Mesodermal cell (in vitro differentiated cells): ENCODE measurements around the gene DPYD.

Source experiments
- H3K27ac ChIP-seq: 2 replicates; pipeline ENCODE4 v1.7.0; 2013; ENCODE audit warnings: mild to moderate bottlenecking, low read depth, low read length, moderate library complexity; ENCODE audit not compliant: severe bottlenecking
- H3K36me3 ChIP-seq: 2 replicates; pipeline ENCODE4 v1.7.1; 2013; ENCODE audit warnings: mild to moderate bottlenecking, low read length, moderate library complexity; ENCODE audit not compliant: control insufficient read depth, insufficient read depth
- H3K4me1 ChIP-seq: one replicate; pipeline ENCODE4 v1.7.1; 2013; ENCODE audit warnings: mild to moderate bottlenecking, low read length; ENCODE audit not compliant: insufficient read depth, control insufficient read depth, poor library complexity, severe bottlenecking
- H3K4me3 ChIP-seq: 2 replicates; pipeline ENCODE4 v1.7.0; 2013; ENCODE audit warnings: low read length, control low read depth, mild to moderate bottlenecking; ENCODE audit not compliant: insufficient read depth, poor library complexity, severe bottlenecking; ENCODE audit errors: extremely low read depth
- H3K9me3 ChIP-seq: 2 replicates; pipeline ENCODE4 v1.7.1; 2013; ENCODE audit warnings: mild to moderate bottlenecking, low read length, moderate library complexity; ENCODE audit not compliant: control insufficient read depth
- WGBS, 2 experiments: methylation state at CpG; one replicate each; pipeline ENCODE4 v1.1.5; 2013; ENCODE audit warnings: missing lambda C conversion rate in 2 of 2; ENCODE audit not compliant: insufficient coverage in 2 of 2; 5-methylcytosine and 5-hydroxymethylcytosine counted together

Gene DPYD

GRCh38 chr1:97621955-97622354 lies 298.9 kb downstream of the DPYD start:
- no peaks in the 10 kb centered on the region for H3K4me1 ChIP-seq
- H3K4me3 ChIP-seq = no peak overlapping the region
- no peak overlapping the region for H3K27ac ChIP-seq
- H3K9me3 ChIP-seq = no peaks in the 10 kb centered on the region
- WGBS, 2 experiments = no CpG with 5 or more reads among the region's 1 CpG
- no peaks in the 10 kb centered on the region for H3K36me3 ChIP-seq

- no peaks in the 10 kb centered on the region for H3K4me1 ChIP-seq
Measured at GRCh38 chr1:97619706-97620105, 301.1 kb downstream of the DPYD start.

GRCh38 chr1:97610748-97611147 lies 310.1 kb downstream of the DPYD start:
- no peak overlapping the region for H3K4me3 ChIP-seq
- no peaks in the 10 kb centered on the region for H3K4me1 ChIP-seq
- H3K9me3 ChIP-seq = no peaks in the 10 kb centered on the region
- H3K27ac ChIP-seq = no peak overlapping the region
- WGBS, 2 experiments = no CpG with 5 or more reads among the region's 3 CpGs
- no peaks in the 10 kb centered on the region for H3K36me3 ChIP-seq

More at GRCh38 chr1:97619706-97620105, 301.1 kb downstream of the DPYD start:
- Histone ChIP-seq H3K27ac (no peak overlapping the region), H3K4me3 (no peak overlapping the region), H3K36me3 (no peaks in the 10 kb centered on the region), H3K9me3 (no peaks in the 10 kb centered on the region)
- WGBS, 2 experiments = no CpG with 5 or more reads among the region's 2 CpGs

- 88 to 100% methylated on average over 2 to 3 of the region's 3 CpGs for WGBS, 2 experiments
- no peaks in the 10 kb centered on the region for H3K36me3 ChIP-seq
- no peak overlapping the region for H3K4me3 ChIP-seq
- no peaks in the 10 kb centered on the region for H3K4me1 ChIP-seq
- H3K27ac ChIP-seq = no peak overlapping the region
- no peaks in the 10 kb centered on the region for H3K9me3 ChIP-seq
Measured at GRCh38 chr1:97610102-97610501, 310.7 kb downstream of the DPYD start.

GRCh38 chr1:97608272-97608671 lies 312.6 kb downstream of the DPYD start:
- H3K27ac ChIP-seq = no peak overlapping the region
- 83% methylated on average over 1 of the region's 4 CpGs; no CpG with 5 or more reads in 1 of the 2 experiments for WGBS, 2 experiments
- no peak overlapping the region for H3K4me3 ChIP-seq
- no peaks in the 10 kb centered on the region for H3K36me3 ChIP-seq
- no peaks in the 10 kb centered on the region for H3K9me3 ChIP-seq
- H3K4me1 ChIP-seq = no peaks in the 10 kb centered on the region

- Histone ChIP-seq H3K27ac (no peak overlapping the region), H3K4me1 (no peaks in the 10 kb centered on the region), H3K4me3 (no peak overlapping the region), H3K36me3 (no peaks in the 10 kb centered on the region), H3K9me3 (no peaks in the 10 kb centered on the region)
- WGBS, 2 experiments = 72 to 90% methylated on average over 2 to 3 of the region's 5 CpGs
Measured at GRCh38 chr1:97603776-97604175, 317.1 kb downstream of the DPYD start.

GRCh38 chr1:97603218-97603617 lies 317.6 kb downstream of the DPYD start:
- no peak overlapping the region for H3K4me3 ChIP-seq
- no peaks in the 10 kb centered on the region for H3K9me3 ChIP-seq
- no peaks in the 10 kb centered on the region for H3K4me1 ChIP-seq
- H3K36me3 ChIP-seq = no peaks in the 10 kb centered on the region
- no CpG with 5 or more reads among the region's 3 CpGs for WGBS, 2 experiments
- no peak overlapping the region for H3K27ac ChIP-seq

- no peaks in the 10 kb centered on the region for H3K36me3 ChIP-seq
- no CpG with 5 or more reads among the region's 2 CpGs for WGBS, 2 experiments
- no peaks in the 10 kb centered on the region for H3K9me3 ChIP-seq
- H3K4me1 ChIP-seq = no peaks in the 10 kb centered on the region
- no peak overlapping the region for H3K27ac ChIP-seq
- no peak overlapping the region for H3K4me3 ChIP-seq
Measured at GRCh38 chr1:97599447-97599846, 321.4 kb downstream of the DPYD start.

GRCh38 chr1:97593192-97593591 lies 327.6 kb downstream of the DPYD start:
- 92 to 98% methylated on average over 7 of the region's 8 CpGs for WGBS, 2 experiments
- H3K27ac ChIP-seq = no peak overlapping the region
- H3K9me3 ChIP-seq = no peaks in the 10 kb centered on the region
- no peaks in the 10 kb centered on the region for H3K4me1 ChIP-seq
- no peak overlapping the region for H3K4me3 ChIP-seq
- no peaks in the 10 kb centered on the region for H3K36me3 ChIP-seq

- no peak overlapping the region for H3K27ac ChIP-seq
- H3K4me1 ChIP-seq = no peaks in the 10 kb centered on the region
- no peaks in the 10 kb centered on the region for H3K9me3 ChIP-seq
- no peak overlapping the region for H3K4me3 ChIP-seq
- H3K36me3 ChIP-seq = no peaks in the 10 kb centered on the region
Measured at GRCh38 chr1:97588772-97589171, 332.1 kb downstream of the DPYD start.

GRCh38 chr1:97581614-97582051 lies 339.2 kb downstream of the DPYD start:
- WGBS, 2 experiments = 80 to 89% methylated on average over 1 of the region's 2 CpGs
- H3K4me3 ChIP-seq = no peak overlapping the region

More at GRCh38 chr1:97581614-97582051, 339.2 kb downstream of the DPYD start:
- peaks cover 13% of the 10 kb centered on the region for H3K4me1 ChIP-seq
- no peaks in the 10 kb centered on the region for H3K36me3 ChIP-seq
- H3K27ac ChIP-seq = peak overlapping the region; percentile 57
- H3K9me3 ChIP-seq = no peaks in the 10 kb centered on the region
